CD14-positive monocyte (primary cell): ENCODE data around the gene NXPH1. TPM values are rescaled to one million over a fixed set of nuclear protein-coding genes. Genes with fewer than 3 reads are reported as not detected.

ENCODE experiments used
- DNase-seq, 3 donors: peaks; one replicate each; pipeline ENCODE4 v3.0.0-alpha.2; 2011 to 2022
- H2AFZ ChIP-seq: 2 replicates; pipeline ENCODE4 v1.6.0; 2012; ENCODE audit warnings: mild to moderate bottlenecking, low read depth, low read length, inconsistent platforms; ENCODE audit not compliant: insufficient read depth, poor library complexity, severe bottlenecking
- H3K27ac ChIP-seq, 2 donors: 1 replicate in 1 of 2; 2 replicates in 1 of 2; pipeline ENCODE4 v1.5.1; 2012 to 2013; ENCODE audit warnings: low read length in 2 of 2, control low read depth in 1 of 2, inconsistent platforms in 1 of 2, low read depth in 1 of 2, mild to moderate bottlenecking in 1 of 2
- H3K27me3 ChIP-seq, 2 donors: one replicate each; pipeline versions ENCODE4 v1.6.0 to v1.6.1; 2011 to 2013; ENCODE audit warnings: low read length in 2 of 2; ENCODE audit not compliant: control insufficient read depth in 2 of 2, insufficient read depth in 2 of 2
- H3K36me3 ChIP-seq, 2 donors: replicated peaks in 1 of 2; 1 replicate in 1 of 2; 2 replicates in 1 of 2; pipeline versions ENCODE4 v1.5.1 to v1.6.1; 2012 to 2013; ENCODE audit warnings: low read length in 2 of 2, control low read depth in 1 of 2, inconsistent platforms in 1 of 2, mild to moderate bottlenecking in 1 of 2; ENCODE audit not compliant: insufficient read depth in 2 of 2, control insufficient read depth in 1 of 2
- H3K4me1 ChIP-seq, 2 donors: 1 replicate in 1 of 2; 2 replicates in 1 of 2; pipeline versions ENCODE4 v1.5.1 to v1.6.1; 2012 to 2013; ENCODE audit warnings: low read length in 2 of 2, control low read depth in 1 of 2, inconsistent platforms in 1 of 2, mild to moderate bottlenecking in 1 of 2, moderate library complexity in 1 of 2; ENCODE audit not compliant: insufficient read depth in 2 of 2, control insufficient read depth in 1 of 2
- H3K4me2 ChIP-seq: replicated peaks from 2 replicates; pipeline ENCODE3; 2012; ENCODE audit warnings: low read length, moderate library complexity, mild to moderate bottlenecking; ENCODE audit not compliant: poor library complexity, severe bottlenecking; ENCODE audit errors: extremely low read depth
- H3K4me3 ChIP-seq, 3 experiments: fragments of 200-600 bp in 1 of 3; sonication (generic) in 1 of 3; replicated peaks in 1 of 3; 1 replicate in 2 of 3; 2 replicates in 1 of 3; pipeline ENCODE4 v1.5.1; 2011 to 2013; ENCODE audit warnings: low read length in 3 of 3, mild to moderate bottlenecking in 3 of 3, control low read depth in 2 of 3, low read depth in 2 of 3, inconsistent platforms in 1 of 3, moderate library complexity in 1 of 3
- H3K79me2 ChIP-seq: 2 replicates; pipeline ENCODE4 v1.6.0; 2012; ENCODE audit warnings: mild to moderate bottlenecking, control low read depth, inconsistent platforms, low read length, moderate library complexity; ENCODE audit not compliant: insufficient read depth
- H3K9ac ChIP-seq: 2 replicates; pipeline ENCODE4 v1.6.0; 2017; ENCODE audit warnings: low read length, mild to moderate bottlenecking; ENCODE audit not compliant: insufficient read depth, poor library complexity, severe bottlenecking
- H3K9me3 ChIP-seq, 2 donors: replicated peaks in 1 of 2; 1 replicate in 1 of 2; 2 replicates in 1 of 2; pipeline versions ENCODE4 v1.5.1 to v1.6.1; 2012 to 2013; ENCODE audit warnings: low read length in 2 of 2, control low read depth in 1 of 2; ENCODE audit not compliant: control insufficient read depth in 1 of 2, insufficient read depth in 1 of 2
- H4K20me1 ChIP-seq: 2 replicates; pipeline ENCODE4 v1.6.0; 2012; ENCODE audit warnings: mild to moderate bottlenecking, low read length, control low read depth, moderate library complexity; ENCODE audit not compliant: insufficient read depth
- H3K27ac Mint-ChIP-seq, 7 donors: one replicate each; pipeline ENCODE4 v1.8.0; 2020; ENCODE audit warnings: mild to moderate bottlenecking in 7 of 7, mixed read lengths in 7 of 7, moderate library complexity in 6 of 7, inconsistent platforms in 2 of 7
- H3K27me3 Mint-ChIP-seq, 3 donors: one replicate each; pipeline ENCODE4 v1.8.0; 2021 to 2022; ENCODE audit warnings: low read depth in 3 of 3, mild to moderate bottlenecking in 3 of 3, mixed read lengths in 3 of 3, moderate library complexity in 3 of 3, inconsistent platforms in 1 of 3
- H3K36me3 Mint-ChIP-seq, 2 donors: one replicate each; pipeline ENCODE4 v1.8.0; 2020; ENCODE audit warnings: mixed read lengths in 2 of 2, inconsistent platforms in 1 of 2, mild to moderate bottlenecking in 1 of 2
- H3K4me1 Mint-ChIP-seq: one replicate; pipeline ENCODE4 v1.8.0; 2020; ENCODE audit warnings: mild to moderate bottlenecking, mixed read lengths
- H3K4me3 Mint-ChIP-seq, 2 donors: one replicate each; pipeline ENCODE4 v1.8.0; 2020; ENCODE audit warnings: mild to moderate bottlenecking in 2 of 2, mixed read lengths in 2 of 2, moderate library complexity in 1 of 2
- H3K9me3 Mint-ChIP-seq, 7 donors: one replicate each; pipeline ENCODE4 v1.8.0; 2020 to 2022; ENCODE audit warnings: mixed read lengths in 7 of 7, mild to moderate bottlenecking in 6 of 7, moderate library complexity in 6 of 7, inconsistent platforms in 2 of 7
- CTCF ChIP-seq: fragments of 200-600 bp; IDR thresholded peaks from one replicate; pipeline ENCODE4 v1.8.0; 2022; ENCODE audit warnings: antibody characterized with exemption, mild to moderate bottlenecking
- WGBS: methylation state at CpG from one replicate; pipeline ENCODE4 v1.1.5; 2013; ENCODE audit warnings: missing lambda C conversion rate; ENCODE audit not compliant: insufficient coverage; 5-methylcytosine and 5-hydroxymethylcytosine counted together
- intact Hi-C, 2 donors: fragments of 100-400 bp; cut with micrococcal nuclease; formaldehyde crosslinking; loops; one replicate each; pipeline versions ENCODE4 v1.15.0 to v1.15.1; 2023
- polyA plus RNA-seq, 3 donors: library from polyadenylated mRNA; depleted of rRNA in 1 of 3; unstranded in 2 of 3; stranded (reverse) in 1 of 3; fragments of 300-500 nt in 2 of 3; fragments of >200 nt in 1 of 3; fragmentation: Illumina TruSeq in 2 of 3; gene quantifications; 1 replicate in 2 of 3; 2 replicates in 1 of 3; pipeline ENCODE4 v1.2.3, GENCODE V29; 2012 to 2021

Gene NXPH1
- polyA plus RNA-seq, 3 donors = not detected

GRCh38 chr7:8396294-8396693 is 37.1 kb upstream of the NXPH1 start:
- H3K27me3 Mint-ChIP-seq = no peaks in the 10 kb centered on the region
- Histone ChIP-seq H3K4me1 (no peaks in the 10 kb centered on the region), H3K36me3 (no peaks in the 10 kb centered on the region), H3K4me2 (no peak overlapping the region), H3K27ac (no peak overlapping the region), H3K79me2 (no peaks in the 10 kb centered on the region), H3K27me3 (no peaks in the 10 kb centered on the region), H2AFZ (no peak overlapping the region), H3K9ac (no peak overlapping the region), H3K9me3 (no peaks in the 10 kb centered on the region), H3K4me3 (no peak overlapping the region), H4K20me1 (no peaks in the 10 kb centered on the region)
- no peak for TF ChIP-seq CTCF
- no peak overlapping the region for H3K4me3 Mint-ChIP-seq
- no peak for DNase-seq
- WGBS = no CpG with 5 or more reads among the region's 5 CpGs
- H3K4me1 Mint-ChIP-seq = no peaks in the 10 kb centered on the region
- no peaks in the 10 kb centered on the region for H3K36me3 Mint-ChIP-seq
- no peak overlapping the region for H3K27ac Mint-ChIP-seq
- H3K9me3 Mint-ChIP-seq = peaks cover 0 to 5% (median 2%) of the 10 kb centered on the region in 7 donors
- intact Hi-C loops = no loop called here

- peaks cover 0 to 3% (median 0%) of the 10 kb centered on the region in 3 donors for H3K27me3 Mint-ChIP-seq
- no peak overlapping the region for H3K4me3 Mint-ChIP-seq
- WGBS = no CpG with 5 or more reads among the region's 1 CpG
These were observed 24.5 kb upstream of the NXPH1 start for GRCh38 chr7:8408871-8409270.

More at GRCh38 chr7:8408871-8409270, 24.5 kb upstream of the NXPH1 start:
- no peak for TF ChIP-seq CTCF
- H3K36me3 Mint-ChIP-seq = no peaks in the 10 kb centered on the region
- H3K4me1 Mint-ChIP-seq = no peaks in the 10 kb centered on the region
- intact Hi-C loops = no loop called here
- Histone ChIP-seq H3K4me3 (no peak overlapping the region), H3K27me3 (no peaks in the 10 kb centered on the region), H3K9me3 (no peaks in the 10 kb centered on the region), H3K9ac (no peak overlapping the region), H3K36me3 (no peaks in the 10 kb centered on the region), H3K4me2 (no peak overlapping the region), H3K27ac (no peak overlapping the region), H4K20me1 (no peaks in the 10 kb centered on the region), H3K79me2 (no peaks in the 10 kb centered on the region), H2AFZ (no peak overlapping the region), H3K4me1 (no peaks in the 10 kb centered on the region)
- peaks cover 0 to 4% (median 0%) of the 10 kb centered on the region in 7 donors for H3K9me3 Mint-ChIP-seq
- H3K27ac Mint-ChIP-seq = no peak overlapping the region
- no peak for DNase-seq
